CD4-positive, alpha-beta T cell treated with Interleukin-2 at 100 ng/mL for 4 hours (primary cell): ENCODE results near the gene TPX2.
"Not testable (repeated sequence)": the region's sequence is repeated elsewhere in the genome, so short reads cannot be mapped to it uniquely, and the experiment has no call there.

Experiments
- DNase-seq: peaks from one replicate; pipeline ENCODE4 v3.0.0-alpha.2; 2020; ENCODE audit warnings: low spot score

TPX2 gene

GRCh38 chr20:31720486-31721407, 18.3 kb upstream of the TPX2 start:
- peak; percentile 41 for DNase-seq

- no peak for DNase-seq
Observed at GRCh38 chr20:31721408-31722256, 17.5 kb upstream of the TPX2 start.

GRCh38 chr20:31722257-31723068, 16.6 kb upstream of the TPX2 start, which contains the start of gene BCL2L1:
Gene BCL2L1, minus strand, starts transcription at chr20:31722868. Its CDS starts 650 bp downstream, at chr20:31722218.
- peak; percentile 84 for DNase-seq

GRCh38 chr20:31723069-31723318, 16.1 kb upstream of the TPX2 start:
- no peak for DNase-seq

GRCh38 chr20:31723319-31724078, 15.6 kb upstream of the TPX2 start:
- DNase-seq = peak; percentile 98

GRCh38 chr20:31731321-31731717, 7.8 kb upstream of the TPX2 start:
- DNase-seq = no peak

- DNase-seq = no peak
Observed at GRCh38 chr20:31739550-31739977, 474 bp downstream of the TPX2 start.

GRCh38 chr20:31740208-31740607, 1.1 kb downstream of the TPX2 start:
- no peak for DNase-seq

GRCh38 chr20:31740656-31741323, 1.7 kb downstream of the TPX2 start:
- no peak for DNase-seq

- no peak for DNase-seq
Observed at GRCh38 chr20:31746068-31746878, 7.2 kb downstream of the TPX2 start.

GRCh38 chr20:31747028-31747427, 7.9 kb downstream of the TPX2 start:
- DNase-seq = not testable (repeated sequence)

GRCh38 chr20:31747640-31748039, 8.6 kb downstream of the TPX2 start:
- DNase-seq = no peak

- no peak for DNase-seq
Observed at GRCh38 chr20:31749223-31749622, 10.1 kb downstream of the TPX2 start.

GRCh38 chr20:31751126-31751525, 12.0 kb downstream of the TPX2 start:
- no peak for DNase-seq

GRCh38 chr20:31757254-31757653, 18.2 kb downstream of the TPX2 start:
- DNase-seq = no peak

- no peak for DNase-seq
Observed at GRCh38 chr20:31758521-31758920, 19.4 kb downstream of the TPX2 start.

- DNase-seq = no peak
Observed at GRCh38 chr20:31758991-31759390, 19.9 kb downstream of the TPX2 start.

- no peak for DNase-seq
Observed at GRCh38 chr20:31759836-31760518, 20.9 kb downstream of the TPX2 start.

GRCh38 chr20:31760519-31761240, 21.6 kb downstream of the TPX2 start:
- no peak for DNase-seq
